GM12878 (cell line): ENCODE data around the gene NT5DC3. TPM values are rescaled to one million over a fixed set of nuclear protein-coding genes. Genes with fewer than 3 reads are reported as not detected.

ENCODE experiments used
- ATAC-seq: fragments of 200-7000 bp; cut with Tn5 transposase; 3 replicates; pipeline ENCODE4 v1.9.1; 2020; ENCODE audit warnings: mild to moderate bottlenecking, moderate library complexity
- BruUV-seq: library from RNA; stranded (reverse); fragments of 400-500 nt; replicated peaks from 2 replicates; lab custom pipeline; 2021; lab: Mats Ljungman, UMichigan
- CTCF ChIA-PET: fragments of 300-600 bp; sonication (Branson Sonifier 250); formaldehyde crosslinking; extraction: SDS; loops from one replicate; lab custom pipeline; 2021; ENCODE audit warnings: inconsistent platforms; lab: Yijun Ruan, JAX
- POLR2A ChIA-PET: fragments of 350-600 bp; formaldehyde crosslinking; extraction: SDS; loops from one replicate; lab custom pipeline; 2021; ENCODE audit warnings: inconsistent platforms; lab: Charles Lee
- RAD21 ChIA-PET: fragments of 300-600 bp; sonication (Branson Sonifier 250); formaldehyde crosslinking; loops from one replicate; lab custom pipeline; 2023; ENCODE audit warnings: antibody characterized with exemption; ENCODE audit not compliant: unreplicated experiment; lab: Charles Lee
- SMC1A ChIA-PET: fragments of 300-600 bp; sonication (Branson Sonifier 250); formaldehyde crosslinking; loops from one replicate; lab custom pipeline; 2023; ENCODE audit not compliant: unreplicated experiment, uncharacterized antibody; lab: Charles Lee
- DNase-seq: peaks from one replicate; pipeline ENCODE4 v3.0.0-alpha.2; 2011; ENCODE audit warnings: low read depth, low spot score
- FAIRE-seq: peaks from 3 replicates; lab custom pipeline; 2011; peaks lifted over from hg19 to GRCh38; lab: Jason Lieb, UNC
- H2AFZ ChIP-seq: 2 replicates; pipeline ENCODE4 v1.6.0; 2011; ENCODE audit warnings: low read depth, low read length, control low read depth; ENCODE audit not compliant: control insufficient read depth
- H3K27ac ChIP-seq: 2 replicates; pipeline ENCODE4 v1.5.1; 2011; ENCODE audit warnings: control low read depth; ENCODE audit not compliant: control insufficient read depth, insufficient read depth
- H3K27me3 ChIP-seq, 2 experiments: replicated peaks in 1 of 2; 2 replicates each; pipeline versions ENCODE4 v1.6.0 to v1.6.1; 2011; ENCODE audit warnings: low read length in 1 of 2; ENCODE audit not compliant: control insufficient read depth in 2 of 2, insufficient read depth in 2 of 2
- H3K36me3 ChIP-seq, 2 experiments: 2 replicates each; pipeline ENCODE4 v1.5.1; 2011; ENCODE audit warnings: low read length in 1 of 2; ENCODE audit not compliant: control insufficient read depth in 2 of 2, insufficient read depth in 2 of 2
- H3K4me1 ChIP-seq: 2 replicates; pipeline ENCODE4 v1.6.1; 2011; ENCODE audit warnings: mild to moderate bottlenecking, low read length, moderate library complexity, mixed read lengths; ENCODE audit not compliant: control insufficient read depth, insufficient read depth
- H3K4me2 ChIP-seq: 2 replicates; pipeline ENCODE4 v1.6.0; 2011; ENCODE audit warnings: control low read depth; ENCODE audit not compliant: control insufficient read depth, insufficient read depth
- H3K4me3 ChIP-seq: fragments of 200-600 bp; sonication (generic); 2 replicates; pipeline ENCODE4 v1.5.1; 2016
- H3K79me2 ChIP-seq: 2 replicates; pipeline ENCODE4 v1.6.0; 2011; ENCODE audit warnings: low read length; ENCODE audit not compliant: control insufficient read depth, insufficient read depth
- H3K9ac ChIP-seq: 2 replicates; pipeline ENCODE4 v1.8.0; 2011; ENCODE audit warnings: low read length, control low read depth, mixed read lengths; ENCODE audit not compliant: control insufficient read depth, insufficient read depth
- H3K9me3 ChIP-seq: replicated peaks from 3 replicates; pipeline ENCODE4 v1.5.1; 2011; ENCODE audit warnings: mild to moderate bottlenecking, low read length; ENCODE audit not compliant: control insufficient read depth, insufficient read depth
- H4K20me1 ChIP-seq: 2 replicates; pipeline ENCODE4 v1.6.0; 2011; ENCODE audit not compliant: control insufficient read depth, insufficient read depth
- CBX3 ChIP-seq: fragments of 200-600 bp; sonication (generic); IDR thresholded peaks from 2 replicates; pipeline ENCODE4 v1.6.1; 2016; ENCODE audit warnings: low read depth, borderline replicate concordance
- NR2C1 ChIP-seq: fragments of 450-650 bp; IDR thresholded peaks from 2 replicates; pipeline ENCODE4 v1.6.1; 2017; ENCODE audit warnings: antibody characterized with exemption, mild to moderate bottlenecking, moderate library complexity
- POU2F2 ChIP-seq: IDR thresholded peaks from 3 replicates; pipeline ENCODE4 v1.6.1; 2011; ENCODE audit warnings: low read depth, mild to moderate bottlenecking, low read length, borderline replicate concordance
- SIN3A ChIP-seq: IDR thresholded peaks from 2 replicates; pipeline ENCODE4 v1.6.1; 2012; ENCODE audit warnings: low read depth, low read length, improper control_type of control experiment
- SP1 ChIP-seq: IDR thresholded peaks from one replicate; pipeline ENCODE4 v1.6.1; 2011; ENCODE audit warnings: low read depth, low read length
- TCF12 ChIP-seq: IDR thresholded peaks from 2 replicates; pipeline ENCODE4 v1.6.1; 2011; ENCODE audit warnings: low read depth, mild to moderate bottlenecking, low read length
- ZNF384 ChIP-seq: IDR thresholded peaks from 2 replicates; pipeline ENCODE4 v1.6.1; 2012; ENCODE audit warnings: low read depth, mild to moderate bottlenecking, low read length, improper control_type of control experiment, borderline replicate concordance
- WGBS: methylation state at CpG from one replicate; pipeline ENCODE4 v1.1.6; 2016; ENCODE audit warnings: low lambda C conversion rate; ENCODE audit not compliant: insufficient replicate concordance, insufficient coverage; ENCODE audit errors: missing lambda C conversion rate; 5-methylcytosine and 5-hydroxymethylcytosine counted together
- in situ Hi-C: fragments of 300-500 bp; cut with MboI; formaldehyde crosslinking; loops from 9 replicates; pipeline ENCODE4 v1.14.3; 2018; ENCODE audit warnings: mixed read lengths
- intact Hi-C: fragments of 100-400 bp; cut with micrococcal nuclease; formaldehyde crosslinking; loops from one replicate; pipeline ENCODE4 v1.14.2; 2022; ENCODE audit not compliant: unreplicated experiment
- polyA plus RNA-seq, 11 experiments: library from polyadenylated mRNA; depleted of rRNA in 4 of 11; unstranded in 6 of 11; stranded (reverse) in 5 of 11; fragments of >200 nt; fragmentation: Nextera tagmentation in 4 of 11; fragmentation: Illumina TruSeq in 1 of 11; extraction: Ambion mirVana in 4 of 11; extraction: Trizol in 1 of 11; gene quantifications; 1 replicate in 1 of 11; 2 replicates in 10 of 11; pipeline versions ENCODE4 v1.2.1 to v1.2.3, GENCODE V29; 2011 to 2016; ENCODE audit warnings: inconsistent platforms in 2 of 11, missing spikeins in 2 of 11, low read depth in 1 of 11
- total RNA-seq, 4 experiments: library from RNA; depleted of rRNA in 3 of 4; stranded (reverse); fragments of >200 nt in 3 of 4; fragmentation: Illumina TruSeq in 1 of 4; extraction: Trizol in 1 of 4; gene quantifications; 2 replicates each; pipeline versions ENCODE4 v1.2.1 to v1.2.3, GENCODE V29; 2013 to 2021
- TF ChIP-seq, protein P1 (sequence below): IDR thresholded peaks from 2 replicates; pipeline ENCODE4 v1.6.1; 2011; ENCODE audit warnings: borderline replicate concordance, low read depth, mild to moderate bottlenecking, moderate library complexity, mixed read lengths, low read length; ENCODE audit not compliant: insufficient read depth; ENCODE audit errors: extremely low read length
- TF ChIP-seq, protein P2 (sequence below): fragments of 450-650 bp; formaldehyde crosslinking; IDR thresholded peaks from 2 replicates; pipeline ENCODE4 v1.4.0; 2020; ENCODE audit warnings: mild to moderate bottlenecking, moderate library complexity
- TF ChIP-seq, protein P3 (sequence below): fragments of 450-650 bp; IDR thresholded peaks from 2 replicates; pipeline ENCODE4 v1.6.1; 2017; ENCODE audit warnings: mild to moderate bottlenecking, moderate library complexity

NT5DC3 gene
- total and polyA plus RNA-seq, 10 of the 15 experiments (the other 5 are each of a cell fraction or from before 2014, with no cell fraction given), result 2.0 to 12.4 (median 5.9) TPM

DNA sequence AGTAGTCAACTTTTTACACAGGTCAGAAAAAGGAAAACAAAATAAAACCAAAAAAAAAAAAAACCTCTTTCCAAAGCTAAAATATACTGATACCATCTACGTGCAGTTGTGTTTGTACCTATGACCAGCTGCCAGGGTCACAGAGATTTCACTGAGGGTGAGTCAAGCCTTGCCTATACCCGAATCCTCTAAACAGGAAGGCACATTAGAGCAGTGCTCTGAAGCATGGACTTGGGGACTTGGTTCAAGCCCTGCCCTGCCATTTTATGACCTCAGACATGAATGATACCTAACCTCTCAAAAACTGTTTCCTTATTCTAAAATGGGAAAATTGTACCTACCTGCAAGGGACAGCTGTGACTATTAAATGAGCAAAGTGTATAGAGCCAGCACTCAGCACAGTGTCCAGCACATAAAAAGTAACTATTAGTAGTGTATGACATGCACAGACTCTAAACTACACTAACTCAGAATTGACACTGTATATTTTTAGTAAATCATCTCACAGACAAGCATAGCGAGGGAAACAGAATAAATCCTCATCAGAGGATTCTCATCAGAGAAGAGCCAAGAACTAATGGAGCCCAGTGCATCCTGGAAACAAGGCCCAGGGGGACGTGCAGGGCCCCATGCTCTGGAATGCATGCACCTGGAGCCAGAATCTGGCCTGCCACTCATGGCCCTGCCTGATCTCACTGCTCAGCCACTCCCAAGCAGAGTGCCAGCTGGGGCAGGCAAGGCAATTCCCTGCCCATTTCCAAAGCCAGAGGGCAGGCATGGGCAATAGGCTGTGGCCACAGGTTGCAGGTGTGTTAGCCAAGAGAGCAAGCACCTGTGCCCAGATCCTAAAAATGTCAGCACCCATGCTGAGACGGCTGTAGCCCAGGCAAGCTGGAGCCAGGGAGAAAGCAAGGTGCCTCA, 57.0 kb downstream of the NT5DC3 start:
- Histone ChIP-seq H3K27ac (no peak overlapping the region), H3K9me3 (no peaks in the 10 kb centered on the region), H3K79me2 (no peaks in the 10 kb centered on the region), H3K4me2 (no peak overlapping the region), H3K36me3 (peaks cover 5 to 12% of the 10 kb centered on the region in 2 experiments; a peak in 3 of 4 replicates), H3K27me3 (no peaks in the 10 kb centered on the region), H4K20me1 (no peaks in the 10 kb centered on the region), H3K9ac (no peak overlapping the region), H3K4me1 (no peaks in the 10 kb centered on the region), H2AFZ (no peak overlapping the region), H3K4me3 (no peak overlapping the region)
- intact Hi-C loops (no loop called here), in situ Hi-C loops (no loop called here)
- TF ChIP-seq ZNF384 (no peak), NR2C1 (no peak), SP1 (no peak), POU2F2 (no peak), SIN3A (no peak), TCF12 (no peak), CBX3 (no peak)
- TF ChIP-seq, protein P1, sequence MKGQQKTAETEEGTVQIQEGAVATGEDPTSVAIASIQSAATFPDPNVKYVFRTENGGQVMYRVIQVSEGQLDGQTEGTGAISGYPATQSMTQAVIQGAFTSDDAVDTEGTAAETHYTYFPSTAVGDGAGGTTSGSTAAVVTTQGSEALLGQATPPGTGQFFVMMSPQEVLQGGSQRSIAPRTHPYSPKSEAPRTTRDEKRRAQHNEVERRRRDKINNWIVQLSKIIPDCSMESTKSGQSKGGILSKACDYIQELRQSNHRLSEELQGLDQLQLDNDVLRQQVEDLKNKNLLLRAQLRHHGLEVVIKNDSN, result no peak
- TF ChIP-seq, protein P2, sequence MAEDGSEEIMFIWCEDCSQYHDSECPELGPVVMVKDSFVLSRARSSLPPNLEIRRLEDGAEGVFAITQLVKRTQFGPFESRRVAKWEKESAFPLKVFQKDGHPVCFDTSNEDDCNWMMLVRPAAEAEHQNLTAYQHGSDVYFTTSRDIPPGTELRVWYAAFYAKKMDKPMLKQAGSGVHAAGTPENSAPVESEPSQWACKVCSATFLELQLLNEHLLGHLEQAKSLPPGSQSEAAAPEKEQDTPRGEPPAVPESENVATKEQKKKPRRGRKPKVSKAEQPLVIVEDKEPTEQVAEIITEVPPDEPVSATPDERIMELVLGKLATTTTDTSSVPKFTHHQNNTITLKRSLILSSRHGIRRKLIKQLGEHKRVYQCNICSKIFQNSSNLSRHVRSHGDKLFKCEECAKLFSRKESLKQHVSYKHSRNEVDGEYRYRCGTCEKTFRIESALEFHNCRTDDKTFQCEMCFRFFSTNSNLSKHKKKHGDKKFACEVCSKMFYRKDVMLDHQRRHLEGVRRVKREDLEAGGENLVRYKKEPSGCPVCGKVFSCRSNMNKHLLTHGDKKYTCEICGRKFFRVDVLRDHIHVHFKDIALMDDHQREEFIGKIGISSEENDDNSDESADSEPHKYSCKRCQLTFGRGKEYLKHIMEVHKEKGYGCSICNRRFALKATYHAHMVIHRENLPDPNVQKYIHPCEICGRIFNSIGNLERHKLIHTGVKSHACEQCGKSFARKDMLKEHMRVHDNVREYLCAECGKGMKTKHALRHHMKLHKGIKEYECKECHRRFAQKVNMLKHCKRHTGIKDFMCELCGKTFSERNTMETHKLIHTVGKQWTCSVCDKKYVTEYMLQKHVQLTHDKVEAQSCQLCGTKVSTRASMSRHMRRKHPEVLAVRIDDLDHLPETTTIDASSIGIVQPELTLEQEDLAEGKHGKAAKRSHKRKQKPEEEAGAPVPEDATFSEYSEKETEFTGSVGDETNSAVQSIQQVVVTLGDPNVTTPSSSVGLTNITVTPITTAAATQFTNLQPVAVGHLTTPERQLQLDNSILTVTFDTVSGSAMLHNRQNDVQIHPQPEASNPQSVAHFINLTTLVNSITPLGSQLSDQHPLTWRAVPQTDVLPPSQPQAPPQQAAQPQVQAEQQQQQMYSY, result no peak
- TF ChIP-seq, protein P3, sequence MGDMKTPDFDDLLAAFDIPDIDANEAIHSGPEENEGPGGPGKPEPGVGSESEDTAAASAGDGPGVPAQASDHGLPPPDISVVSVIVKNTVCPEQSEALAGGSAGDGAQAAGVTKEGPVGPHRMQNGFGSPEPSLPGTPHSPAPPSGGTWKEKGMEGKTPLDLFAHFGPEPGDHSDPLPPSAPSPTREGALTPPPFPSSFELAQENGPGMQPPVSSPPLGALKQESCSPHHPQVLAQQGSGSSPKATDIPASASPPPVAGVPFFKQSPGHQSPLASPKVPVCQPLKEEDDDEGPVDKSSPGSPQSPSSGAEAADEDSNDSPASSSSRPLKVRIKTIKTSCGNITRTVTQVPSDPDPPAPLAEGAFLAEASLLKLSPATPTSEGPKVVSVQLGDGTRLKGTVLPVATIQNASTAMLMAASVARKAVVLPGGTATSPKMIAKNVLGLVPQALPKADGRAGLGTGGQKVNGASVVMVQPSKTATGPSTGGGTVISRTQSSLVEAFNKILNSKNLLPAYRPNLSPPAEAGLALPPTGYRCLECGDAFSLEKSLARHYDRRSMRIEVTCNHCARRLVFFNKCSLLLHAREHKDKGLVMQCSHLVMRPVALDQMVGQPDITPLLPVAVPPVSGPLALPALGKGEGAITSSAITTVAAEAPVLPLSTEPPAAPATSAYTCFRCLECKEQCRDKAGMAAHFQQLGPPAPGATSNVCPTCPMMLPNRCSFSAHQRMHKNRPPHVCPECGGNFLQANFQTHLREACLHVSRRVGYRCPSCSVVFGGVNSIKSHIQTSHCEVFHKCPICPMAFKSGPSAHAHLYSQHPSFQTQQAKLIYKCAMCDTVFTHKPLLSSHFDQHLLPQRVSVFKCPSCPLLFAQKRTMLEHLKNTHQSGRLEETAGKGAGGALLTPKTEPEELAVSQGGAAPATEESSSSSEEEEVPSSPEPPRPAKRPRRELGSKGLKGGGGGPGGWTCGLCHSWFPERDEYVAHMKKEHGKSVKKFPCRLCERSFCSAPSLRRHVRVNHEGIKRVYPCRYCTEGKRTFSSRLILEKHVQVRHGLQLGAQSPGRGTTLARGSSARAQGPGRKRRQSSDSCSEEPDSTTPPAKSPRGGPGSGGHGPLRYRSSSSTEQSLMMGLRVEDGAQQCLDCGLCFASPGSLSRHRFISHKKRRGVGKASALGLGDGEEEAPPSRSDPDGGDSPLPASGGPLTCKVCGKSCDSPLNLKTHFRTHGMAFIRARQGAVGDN, result no peak
- FAIRE-seq (no peak), DNase-seq (no peak), ATAC-seq (no peak)
- POLR2A ChIA-PET, result no interaction called here
- WGBS, result 82% methylated on average over 5 of the region's 5 CpGs
- CTCF ChIA-PET, result no interaction called here
- BruUV-seq, result no TSS peak
- SMC1A ChIA-PET, result interaction anchor here (1.4 kb wide), 1 partner anchor 9 kb away, joined by 3 read pairs; no protein-coding TSS in a partner anchor
- RAD21 ChIA-PET, result no interaction called here
